WTC11 (cell line): ENCODE measurements around the gene BLOC1S5. TPM values are rescaled to one million over a fixed set of nuclear protein-coding genes. Genes with fewer than 3 reads are reported as not detected.

Source experiments
- ATAC-seq: fragments of 200-7000 bp; cut with Tn5 transposase; 2 replicates; pipeline ENCODE4 v1.10.0; 2021; ENCODE audit warnings: mild to moderate bottlenecking, moderate library complexity
- CTCF ChIA-PET: fragments of 300-600 bp; sonication (Branson Sonifier 250); formaldehyde crosslinking; loops from one replicate; lab custom pipeline; 2021; ENCODE audit warnings: antibody characterized with exemption; lab: Charles Lee
- POLR2A ChIA-PET: fragments of 350-600 bp; sonication (Branson Sonifier 250); formaldehyde crosslinking; loops from one replicate; lab custom pipeline; 2021; ENCODE audit warnings: antibody characterized with exemption; lab: Charles Lee
- DNase-seq: peaks from one replicate; pipeline ENCODE4 v3.0.0; 2021; ENCODE audit warnings: low spot score
- H3K27ac Mint-ChIP-seq: 2 replicates; pipeline ENCODE4 v1.8.0; 2021; ENCODE audit warnings: mixed read lengths
- H3K27me3 Mint-ChIP-seq: 2 replicates; pipeline ENCODE4 v1.8.0; 2021; ENCODE audit warnings: low read depth, mild to moderate bottlenecking, moderate library complexity, mixed read lengths
- H3K36me3 Mint-ChIP-seq: 2 replicates; pipeline ENCODE4 v1.8.0; 2021; ENCODE audit warnings: mixed read lengths
- H3K4me1 Mint-ChIP-seq: 2 replicates; pipeline ENCODE4 v1.8.0; 2022; ENCODE audit warnings: mixed read lengths
- H3K4me3 Mint-ChIP-seq: 2 replicates; pipeline ENCODE4 v1.8.0; 2021; ENCODE audit warnings: mild to moderate bottlenecking, moderate library complexity, mixed read lengths
- H3K9me3 Mint-ChIP-seq: 2 replicates; pipeline ENCODE4 v1.8.0; 2021; ENCODE audit warnings: mixed read lengths
- E2F4 ChIP-seq: sonication (generic); formaldehyde crosslinking; IDR thresholded peaks from 2 replicates; pipeline ENCODE4 v1.8.1; 2022; ENCODE audit warnings: low read depth, mild to moderate bottlenecking, moderate library complexity, missing genetic modification reagents, borderline replicate concordance
- E2F5 ChIP-seq: sonication (generic); formaldehyde crosslinking; IDR thresholded peaks from 2 replicates; pipeline ENCODE4 v1.8.1; 2022; ENCODE audit warnings: mild to moderate bottlenecking, moderate library complexity, missing genetic modification reagents
- ELF4 ChIP-seq: sonication (generic); formaldehyde crosslinking; IDR thresholded peaks from 2 replicates; pipeline ENCODE4 v1.8.1; 2022; ENCODE audit warnings: low read depth, mild to moderate bottlenecking, moderate library complexity, missing genetic modification reagents
- ETV6 ChIP-seq: sonication (generic); formaldehyde crosslinking; IDR thresholded peaks from 2 replicates; pipeline ENCODE4 v1.8.1; 2022; ENCODE audit warnings: mild to moderate bottlenecking, missing genetic modification reagents
- MYBL2 ChIP-seq: sonication (generic); formaldehyde crosslinking; IDR thresholded peaks from 2 replicates; pipeline ENCODE4 v1.8.1; 2023; ENCODE audit warnings: mild to moderate bottlenecking, moderate library complexity, missing genetic modification reagents
- NR2C2 ChIP-seq: sonication (generic); formaldehyde crosslinking; IDR thresholded peaks from 2 replicates; pipeline ENCODE4 v1.8.0; 2022; ENCODE audit warnings: mild to moderate bottlenecking, missing genetic modification reagents
- SOX15 ChIP-seq: fragments of 250-450 bp; sonication (Bioruptor Pico); IDR thresholded peaks from 2 replicates; pipeline ENCODE4 v1.9.0; 2021; ENCODE audit warnings: mild to moderate bottlenecking
- TEAD4 ChIP-seq: sonication (generic); formaldehyde crosslinking; IDR thresholded peaks from 2 replicates; pipeline ENCODE4 v1.8.0; 2022; ENCODE audit warnings: mild to moderate bottlenecking, missing genetic modification reagents
- total RNA-seq: library from RNA; stranded (reverse); gene quantifications from 3 replicates; pipeline ENCODE4 v1.2.3, GENCODE V29; 2021
- TF ChIP-seq, protein P1 (sequence below): sonication (generic); formaldehyde crosslinking; IDR thresholded peaks from 2 replicates; pipeline ENCODE4 v1.8.0; 2022; ENCODE audit warnings: mild to moderate bottlenecking, missing genetic modification reagents
- TF ChIP-seq, protein P2 (sequence below): fragments of 250-450 bp; sonication (Bioruptor Pico); IDR thresholded peaks from 2 replicates; pipeline ENCODE4 v1.9.0; 2021; ENCODE audit warnings: mild to moderate bottlenecking
- TF ChIP-seq, protein P3 (sequence below): sonication (generic); formaldehyde crosslinking; IDR thresholded peaks from 2 replicates; pipeline ENCODE4 v1.8.1; 2023; ENCODE audit warnings: mild to moderate bottlenecking, missing genetic modification reagents, borderline replicate concordance
- TF ChIP-seq, protein P4 (sequence below): fragments of 250-450 bp; sonication (Bioruptor Pico); IDR thresholded peaks from 2 replicates; pipeline ENCODE4 v1.9.0; 2021; ENCODE audit warnings: mild to moderate bottlenecking
- TF ChIP-seq, protein P5 (sequence below): sonication (generic); formaldehyde crosslinking; IDR thresholded peaks from 2 replicates; pipeline ENCODE4 v1.8.0; 2023; ENCODE audit warnings: missing genetic modification reagents
- TF ChIP-seq, protein P6 (sequence below): sonication (generic); formaldehyde crosslinking; IDR thresholded peaks from 2 replicates; pipeline ENCODE4 v1.8.0; 2023; ENCODE audit warnings: mild to moderate bottlenecking, missing genetic modification reagents

Gene BLOC1S5
- total RNA-seq, 1 experiment from 2014 or later = 17.9 TPM

DNA sequence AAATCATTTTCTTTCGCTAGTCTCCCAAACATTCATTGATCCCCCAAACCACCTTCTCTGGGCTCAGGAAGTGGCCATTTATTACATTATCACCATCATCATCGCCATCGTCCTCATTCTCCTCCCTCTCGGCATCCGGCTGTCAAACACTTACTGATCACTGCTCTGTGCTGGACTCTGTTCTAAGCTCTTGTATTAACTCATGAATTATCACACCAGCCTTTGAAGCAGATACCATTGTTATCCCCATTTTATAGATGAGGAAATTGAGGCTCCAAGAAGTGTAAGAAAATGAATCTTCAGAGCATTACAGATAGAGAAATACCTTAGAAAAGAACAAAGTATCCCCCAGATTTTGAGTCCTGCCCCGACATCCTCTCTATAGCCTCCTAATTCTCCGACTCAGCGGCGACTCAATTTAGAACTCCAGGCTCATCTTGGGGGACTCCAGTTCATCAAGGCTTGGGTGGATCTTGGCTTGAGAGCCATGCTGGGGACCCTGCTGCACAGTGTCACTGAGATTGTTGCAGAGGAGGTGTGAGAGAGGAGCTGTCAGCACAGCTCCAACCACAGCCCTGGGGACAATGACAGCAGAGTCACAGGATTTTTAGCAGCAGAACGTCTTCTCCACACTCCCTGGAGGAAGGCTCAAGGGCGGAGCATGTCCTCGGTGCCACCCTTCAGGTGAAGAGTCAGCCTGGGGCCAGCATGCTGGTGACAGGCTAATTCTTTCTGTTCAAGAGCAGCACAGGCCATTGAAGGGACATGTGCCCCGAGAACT lies 44.8 kb upstream of the BLOC1S5 start:
- ATAC-seq (no peak), DNase-seq (no peak)
- Mint-ChIP-seq H3K27me3 (no peaks in the 10 kb centered on the region), H3K9me3 (peaks cover 13% of the 10 kb centered on the region), H3K27ac (no peak overlapping the region), H3K4me3 (no peak overlapping the region), H3K4me1 (no peaks in the 10 kb centered on the region), H3K36me3 (no peaks in the 10 kb centered on the region)
- TF ChIP-seq TEAD4 (CRISPR knock-in tag) (no peak), SOX15 (no peak), E2F5 (CRISPR knock-in tag) (no peak), E2F4 (no peak), ELF4 (CRISPR knock-in tag) (no peak), MYBL2 (CRISPR knock-in tag) (no peak), ETV6 (CRISPR knock-in tag) (no peak), NR2C2 (CRISPR knock-in tag) (no peak)
- TF ChIP-seq, protein P1, sequence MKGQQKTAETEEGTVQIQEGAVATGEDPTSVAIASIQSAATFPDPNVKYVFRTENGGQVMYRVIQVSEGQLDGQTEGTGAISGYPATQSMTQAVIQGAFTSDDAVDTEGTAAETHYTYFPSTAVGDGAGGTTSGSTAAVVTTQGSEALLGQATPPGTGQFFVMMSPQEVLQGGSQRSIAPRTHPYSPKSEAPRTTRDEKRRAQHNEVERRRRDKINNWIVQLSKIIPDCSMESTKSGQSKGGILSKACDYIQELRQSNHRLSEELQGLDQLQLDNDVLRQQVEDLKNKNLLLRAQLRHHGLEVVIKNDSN = no peak
- TF ChIP-seq, protein P2, sequence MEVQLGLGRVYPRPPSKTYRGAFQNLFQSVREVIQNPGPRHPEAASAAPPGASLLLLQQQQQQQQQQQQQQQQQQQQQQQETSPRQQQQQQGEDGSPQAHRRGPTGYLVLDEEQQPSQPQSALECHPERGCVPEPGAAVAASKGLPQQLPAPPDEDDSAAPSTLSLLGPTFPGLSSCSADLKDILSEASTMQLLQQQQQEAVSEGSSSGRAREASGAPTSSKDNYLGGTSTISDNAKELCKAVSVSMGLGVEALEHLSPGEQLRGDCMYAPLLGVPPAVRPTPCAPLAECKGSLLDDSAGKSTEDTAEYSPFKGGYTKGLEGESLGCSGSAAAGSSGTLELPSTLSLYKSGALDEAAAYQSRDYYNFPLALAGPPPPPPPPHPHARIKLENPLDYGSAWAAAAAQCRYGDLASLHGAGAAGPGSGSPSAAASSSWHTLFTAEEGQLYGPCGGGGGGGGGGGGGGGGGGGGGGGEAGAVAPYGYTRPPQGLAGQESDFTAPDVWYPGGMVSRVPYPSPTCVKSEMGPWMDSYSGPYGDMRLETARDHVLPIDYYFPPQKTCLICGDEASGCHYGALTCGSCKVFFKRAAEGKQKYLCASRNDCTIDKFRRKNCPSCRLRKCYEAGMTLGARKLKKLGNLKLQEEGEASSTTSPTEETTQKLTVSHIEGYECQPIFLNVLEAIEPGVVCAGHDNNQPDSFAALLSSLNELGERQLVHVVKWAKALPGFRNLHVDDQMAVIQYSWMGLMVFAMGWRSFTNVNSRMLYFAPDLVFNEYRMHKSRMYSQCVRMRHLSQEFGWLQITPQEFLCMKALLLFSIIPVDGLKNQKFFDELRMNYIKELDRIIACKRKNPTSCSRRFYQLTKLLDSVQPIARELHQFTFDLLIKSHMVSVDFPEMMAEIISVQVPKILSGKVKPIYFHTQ (CRISPR knock-in tag) = no peak
- TF ChIP-seq, protein P3, sequence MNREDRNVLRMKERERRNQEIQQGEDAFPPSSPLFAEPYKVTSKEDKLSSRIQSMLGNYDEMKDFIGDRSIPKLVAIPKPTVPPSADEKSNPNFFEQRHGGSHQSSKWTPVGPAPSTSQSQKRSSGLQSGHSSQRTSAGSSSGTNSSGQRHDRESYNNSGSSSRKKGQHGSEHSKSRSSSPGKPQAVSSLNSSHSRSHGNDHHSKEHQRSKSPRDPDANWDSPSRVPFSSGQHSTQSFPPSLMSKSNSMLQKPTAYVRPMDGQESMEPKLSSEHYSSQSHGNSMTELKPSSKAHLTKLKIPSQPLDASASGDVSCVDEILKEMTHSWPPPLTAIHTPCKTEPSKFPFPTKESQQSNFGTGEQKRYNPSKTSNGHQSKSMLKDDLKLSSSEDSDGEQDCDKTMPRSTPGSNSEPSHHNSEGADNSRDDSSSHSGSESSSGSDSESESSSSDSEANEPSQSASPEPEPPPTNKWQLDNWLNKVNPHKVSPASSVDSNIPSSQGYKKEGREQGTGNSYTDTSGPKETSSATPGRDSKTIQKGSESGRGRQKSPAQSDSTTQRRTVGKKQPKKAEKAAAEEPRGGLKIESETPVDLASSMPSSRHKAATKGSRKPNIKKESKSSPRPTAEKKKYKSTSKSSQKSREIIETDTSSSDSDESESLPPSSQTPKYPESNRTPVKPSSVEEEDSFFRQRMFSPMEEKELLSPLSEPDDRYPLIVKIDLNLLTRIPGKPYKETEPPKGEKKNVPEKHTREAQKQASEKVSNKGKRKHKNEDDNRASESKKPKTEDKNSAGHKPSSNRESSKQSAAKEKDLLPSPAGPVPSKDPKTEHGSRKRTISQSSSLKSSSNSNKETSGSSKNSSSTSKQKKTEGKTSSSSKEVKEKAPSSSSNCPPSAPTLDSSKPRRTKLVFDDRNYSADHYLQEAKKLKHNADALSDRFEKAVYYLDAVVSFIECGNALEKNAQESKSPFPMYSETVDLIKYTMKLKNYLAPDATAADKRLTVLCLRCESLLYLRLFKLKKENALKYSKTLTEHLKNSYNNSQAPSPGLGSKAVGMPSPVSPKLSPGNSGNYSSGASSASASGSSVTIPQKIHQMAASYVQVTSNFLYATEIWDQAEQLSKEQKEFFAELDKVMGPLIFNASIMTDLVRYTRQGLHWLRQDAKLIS (CRISPR knock-in tag) = no peak
- TF ChIP-seq, protein P4, sequence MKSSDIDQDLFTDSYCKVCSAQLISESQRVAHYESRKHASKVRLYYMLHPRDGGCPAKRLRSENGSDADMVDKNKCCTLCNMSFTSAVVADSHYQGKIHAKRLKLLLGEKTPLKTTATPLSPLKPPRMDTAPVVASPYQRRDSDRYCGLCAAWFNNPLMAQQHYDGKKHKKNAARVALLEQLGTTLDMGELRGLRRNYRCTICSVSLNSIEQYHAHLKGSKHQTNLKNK (CRISPR knock-in tag) = no peak
- TF ChIP-seq, protein P5, sequence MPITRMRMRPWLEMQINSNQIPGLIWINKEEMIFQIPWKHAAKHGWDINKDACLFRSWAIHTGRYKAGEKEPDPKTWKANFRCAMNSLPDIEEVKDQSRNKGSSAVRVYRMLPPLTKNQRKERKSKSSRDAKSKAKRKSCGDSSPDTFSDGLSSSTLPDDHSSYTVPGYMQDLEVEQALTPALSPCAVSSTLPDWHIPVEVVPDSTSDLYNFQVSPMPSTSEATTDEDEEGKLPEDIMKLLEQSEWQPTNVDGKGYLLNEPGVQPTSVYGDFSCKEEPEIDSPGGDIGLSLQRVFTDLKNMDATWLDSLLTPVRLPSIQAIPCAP (CRISPR knock-in tag) = no peak
- TF ChIP-seq, protein P6, sequence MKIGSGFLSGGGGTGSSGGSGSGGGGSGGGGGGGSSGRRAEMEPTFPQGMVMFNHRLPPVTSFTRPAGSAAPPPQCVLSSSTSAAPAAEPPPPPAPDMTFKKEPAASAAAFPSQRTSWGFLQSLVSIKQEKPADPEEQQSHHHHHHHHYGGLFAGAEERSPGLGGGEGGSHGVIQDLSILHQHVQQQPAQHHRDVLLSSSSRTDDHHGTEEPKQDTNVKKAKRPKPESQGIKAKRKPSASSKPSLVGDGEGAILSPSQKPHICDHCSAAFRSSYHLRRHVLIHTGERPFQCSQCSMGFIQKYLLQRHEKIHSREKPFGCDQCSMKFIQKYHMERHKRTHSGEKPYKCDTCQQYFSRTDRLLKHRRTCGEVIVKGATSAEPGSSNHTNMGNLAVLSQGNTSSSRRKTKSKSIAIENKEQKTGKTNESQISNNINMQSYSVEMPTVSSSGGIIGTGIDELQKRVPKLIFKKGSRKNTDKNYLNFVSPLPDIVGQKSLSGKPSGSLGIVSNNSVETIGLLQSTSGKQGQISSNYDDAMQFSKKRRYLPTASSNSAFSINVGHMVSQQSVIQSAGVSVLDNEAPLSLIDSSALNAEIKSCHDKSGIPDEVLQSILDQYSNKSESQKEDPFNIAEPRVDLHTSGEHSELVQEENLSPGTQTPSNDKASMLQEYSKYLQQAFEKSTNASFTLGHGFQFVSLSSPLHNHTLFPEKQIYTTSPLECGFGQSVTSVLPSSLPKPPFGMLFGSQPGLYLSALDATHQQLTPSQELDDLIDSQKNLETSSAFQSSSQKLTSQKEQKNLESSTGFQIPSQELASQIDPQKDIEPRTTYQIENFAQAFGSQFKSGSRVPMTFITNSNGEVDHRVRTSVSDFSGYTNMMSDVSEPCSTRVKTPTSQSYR (CRISPR knock-in tag) = no peak
- ChIA-PET POLR2A (no interaction called here), CTCF (interaction anchor here (0.6 kb wide), 1 partner anchor 95 kb away, joined by 4 read pairs; no protein-coding TSS in a partner anchor)
